Esophagus squamous epithelium (tissue), 5 donors: Measurements from ENCODE around the gene THSD7A. TPM values are rescaled to one million over a fixed set of nuclear protein-coding genes. Genes with fewer than 3 reads are reported as not detected.

Experiments
- DNase-seq: peaks from one replicate; lab custom pipeline; 2025; lab: John Stamatoyannopoulos, UW
- H3K27ac ChIP-seq, 4 donors: fragments of 200-600 bp; sonication (generic); one replicate each; pipeline ENCODE4 v1.5.1; 2016 to 2019; ENCODE audit warnings: mild to moderate bottlenecking in 1 of 4
- H3K27me3 ChIP-seq, 4 donors: fragments of 200-600 bp; sonication (generic); 1 replicate in 3 of 4; 2 replicates in 1 of 4; pipeline versions ENCODE4 v1.5.1 to v1.6.0; 2017 to 2021; ENCODE audit warnings: antibody characterized with exemption in 1 of 4
- H3K36me3 ChIP-seq, 3 donors: fragments of 200-600 bp; sonication (generic); one replicate each; pipeline ENCODE4 v1.5.1; 2016 to 2019
- H3K4me1 ChIP-seq, 3 donors: fragments of 200-600 bp; sonication (generic); one replicate each; pipeline ENCODE4 v1.5.1; 2017 to 2019
- H3K4me3 ChIP-seq, 4 donors: fragments of 200-600 bp; sonication (generic); 1 replicate in 3 of 4; 2 replicates in 1 of 4; pipeline ENCODE4 v1.5.1; 2016 to 2019; ENCODE audit warnings: mild to moderate bottlenecking in 2 of 4, moderate library complexity in 1 of 4
- H3K9me3 ChIP-seq, 3 donors: fragments of 200-600 bp; sonication (generic); one replicate each; pipeline ENCODE4 v1.5.1; 2016 to 2019
- POLR2A ChIP-seq, 4 donors: fragments of 450-650 bp; IDR thresholded peaks; one replicate each; pipeline ENCODE4 v1.6.1; 2017; ENCODE audit warnings: antibody characterized with exemption in 4 of 4, mild to moderate bottlenecking in 4 of 4, moderate library complexity in 3 of 4
- WGBS, 2 donors: methylation state at CpG; one replicate each; pipeline ENCODE4 v1.1.5; 2018; 5-methylcytosine and 5-hydroxymethylcytosine counted together
- intact Hi-C: fragments of 100-400 bp; cut with DNase I; formaldehyde crosslinking; loops from one replicate; pipeline ENCODE4 v1.15.0; 2022
- total RNA-seq, 4 donors: library from RNA; depleted of rRNA; stranded (reverse); fragments of >200 nt; gene quantifications; one replicate each; pipeline ENCODE4 v1.1.0, GENCODE V29; 2016
- TF ChIP-seq, protein P1 (sequence below), 6 experiments: fragments of 450-650 bp in 4 of 6; fragments of 200-600 bp in 2 of 6; sonication (generic) in 2 of 6; IDR thresholded peaks; one replicate each; pipeline ENCODE4 v1.5.1; 2016 to 2019; ENCODE audit warnings: antibody characterized with exemption in 6 of 6, mild to moderate bottlenecking in 4 of 6, moderate library complexity in 4 of 6
- donor health status: DM: yes; HTN: yes; CAD: no.

THSD7A gene
- total RNA-seq, 4 donors from 2014 or later: 0.57 to 2.5 (median 1.4) TPM; not detected in 1

DNA sequence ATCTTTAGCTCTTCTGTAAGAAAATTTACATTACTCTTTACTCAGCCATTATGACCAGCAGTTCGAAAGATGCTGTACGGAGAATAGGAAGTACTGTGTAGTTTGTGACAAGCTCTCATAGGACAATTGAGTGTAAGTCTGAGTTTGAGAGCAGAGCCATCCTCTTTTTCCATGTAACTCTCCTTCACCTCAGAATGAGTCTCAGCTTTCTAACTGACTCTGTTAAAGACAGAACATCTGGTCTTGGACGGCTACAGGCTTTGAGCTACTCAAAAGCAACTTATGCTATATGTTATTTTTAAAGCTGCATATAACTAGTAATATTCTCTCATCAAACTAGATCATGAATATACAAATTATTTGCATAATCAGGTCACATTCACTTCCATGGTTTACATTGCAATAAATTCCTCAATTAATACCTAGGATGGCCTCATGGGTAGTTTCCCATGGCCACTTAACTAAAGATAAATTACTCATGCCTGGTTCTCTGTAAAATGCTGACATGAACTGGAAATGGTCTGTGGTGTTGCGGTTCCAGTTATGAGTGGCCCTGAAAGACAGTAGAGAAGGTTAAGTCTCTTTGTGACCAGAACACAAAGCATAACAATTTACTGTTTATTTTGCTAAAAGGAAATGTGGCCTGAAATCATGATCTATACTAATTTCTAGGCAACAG is 499.7 kb downstream of the THSD7A start:
- no peaks in the 10 kb centered on the region for H3K4me1 ChIP-seq
- no peaks in the 10 kb centered on the region for H3K27me3 ChIP-seq
- WGBS, 2 donors: 85 to 88% methylated on average over 4 of the region's 4 CpGs
- H3K4me3 ChIP-seq: no peak overlapping the region
- no peaks in the 10 kb centered on the region for H3K9me3 ChIP-seq
- intact Hi-C loops: no loop called here
- TF ChIP-seq, protein P1, sequence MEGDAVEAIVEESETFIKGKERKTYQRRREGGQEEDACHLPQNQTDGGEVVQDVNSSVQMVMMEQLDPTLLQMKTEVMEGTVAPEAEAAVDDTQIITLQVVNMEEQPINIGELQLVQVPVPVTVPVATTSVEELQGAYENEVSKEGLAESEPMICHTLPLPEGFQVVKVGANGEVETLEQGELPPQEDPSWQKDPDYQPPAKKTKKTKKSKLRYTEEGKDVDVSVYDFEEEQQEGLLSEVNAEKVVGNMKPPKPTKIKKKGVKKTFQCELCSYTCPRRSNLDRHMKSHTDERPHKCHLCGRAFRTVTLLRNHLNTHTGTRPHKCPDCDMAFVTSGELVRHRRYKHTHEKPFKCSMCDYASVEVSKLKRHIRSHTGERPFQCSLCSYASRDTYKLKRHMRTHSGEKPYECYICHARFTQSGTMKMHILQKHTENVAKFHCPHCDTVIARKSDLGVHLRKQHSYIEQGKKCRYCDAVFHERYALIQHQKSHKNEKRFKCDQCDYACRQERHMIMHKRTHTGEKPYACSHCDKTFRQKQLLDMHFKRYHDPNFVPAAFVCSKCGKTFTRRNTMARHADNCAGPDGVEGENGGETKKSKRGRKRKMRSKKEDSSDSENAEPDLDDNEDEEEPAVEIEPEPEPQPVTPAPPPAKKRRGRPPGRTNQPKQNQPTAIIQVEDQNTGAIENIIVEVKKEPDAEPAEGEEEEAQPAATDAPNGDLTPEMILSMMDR (IDR thresholded peaks at IDR 0.05): no peak
- TF ChIP-seq POLR2A (IDR thresholded peaks at IDR 0.05): no peak
- H3K36me3 ChIP-seq: no peaks in the 10 kb centered on the region
- DNase-seq: no peak
- H3K27ac ChIP-seq: no peak overlapping the region

DNA sequence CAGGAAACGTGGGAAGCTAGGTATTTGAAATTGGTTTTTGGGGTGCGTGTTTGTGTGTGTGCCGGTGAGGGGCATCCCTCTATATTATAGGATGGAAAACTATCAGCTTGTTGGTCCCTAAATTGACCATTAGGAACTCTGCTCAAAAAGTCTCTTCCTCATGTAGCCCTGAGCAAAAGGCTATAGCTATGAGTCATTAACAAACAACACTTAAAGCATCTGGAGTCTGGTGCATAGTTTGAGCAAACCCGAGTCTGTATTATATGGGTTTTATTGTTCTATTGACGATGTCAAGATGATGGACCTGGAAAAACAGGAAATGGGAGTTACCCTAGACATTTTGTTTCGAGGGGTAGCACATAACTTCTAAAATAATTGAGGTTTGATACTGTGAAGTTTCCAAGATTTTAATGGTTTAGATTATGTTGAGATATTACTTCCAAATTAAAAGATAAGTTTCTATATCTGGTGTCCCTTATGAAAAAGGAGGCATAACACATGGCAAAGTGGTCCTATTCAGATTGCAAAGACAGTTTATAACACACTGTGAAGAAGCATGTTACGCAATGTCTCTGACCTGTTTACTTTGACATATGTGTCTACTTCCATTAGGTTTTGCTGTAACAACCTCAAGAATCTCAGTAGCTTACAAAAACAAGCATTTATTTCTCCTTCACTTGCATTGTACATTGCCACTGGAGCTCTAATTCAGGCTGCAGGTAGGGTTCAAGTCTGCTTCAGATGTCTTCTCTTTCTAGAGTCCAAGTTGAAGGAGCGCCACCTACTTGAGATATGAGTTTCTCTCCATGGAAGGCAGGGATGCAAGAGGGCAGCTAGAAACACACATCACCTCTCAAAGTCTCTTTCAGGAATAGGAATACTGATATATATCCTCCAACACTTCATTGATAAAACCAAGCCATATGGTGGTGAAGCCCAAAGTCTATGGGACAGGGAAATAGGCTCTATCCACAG is 500.6 kb downstream of the THSD7A start:
- WGBS, 2 donors: 63 to 70% methylated on average over 8 of the region's 8 CpGs
- Histone ChIP-seq H3K4me3 (no peak overlapping the region), H3K27me3 (no peaks in the 10 kb centered on the region), H3K4me1 (no peaks in the 10 kb centered on the region), H3K36me3 (no peaks in the 10 kb centered on the region), H3K9me3 (no peaks in the 10 kb centered on the region), H3K27ac (no peak overlapping the region)
- TF ChIP-seq, protein P1 (IDR thresholded peaks at IDR 0.05): no peak
- TF ChIP-seq POLR2A (IDR thresholded peaks at IDR 0.05): no peak
- intact Hi-C loops: no loop called here
- DNase-seq: no peak

DNA sequence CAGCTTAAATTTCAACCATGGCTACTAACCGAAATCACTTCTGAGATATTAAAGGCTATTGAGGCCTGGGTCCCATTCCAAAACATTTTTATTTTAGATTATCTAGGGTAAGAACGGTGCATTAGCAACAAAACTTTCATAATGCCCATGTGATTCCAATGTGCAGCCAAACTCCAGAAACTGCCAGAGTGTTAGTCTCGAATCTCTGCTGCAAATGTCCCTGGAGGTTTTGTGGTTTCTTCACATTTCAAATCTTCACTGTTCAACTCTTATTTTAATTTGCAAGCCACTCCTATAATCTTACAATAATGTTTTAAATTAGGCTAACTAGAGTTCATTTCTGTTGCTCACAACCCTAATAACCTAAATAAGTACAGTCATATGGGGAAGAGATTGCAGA is 501.3 kb downstream of the THSD7A start:
- H3K36me3 ChIP-seq: no peaks in the 10 kb centered on the region
- H3K4me1 ChIP-seq: no peaks in the 10 kb centered on the region
- 66 to 75% methylated on average over 3 of the region's 3 CpGs for WGBS, 2 donors
- TF ChIP-seq, protein P1 (IDR thresholded peaks at IDR 0.05): no peak
- TF ChIP-seq POLR2A (IDR thresholded peaks at IDR 0.05): no peak
- no peak for DNase-seq
- H3K9me3 ChIP-seq: no peaks in the 10 kb centered on the region
- no peak overlapping the region for H3K4me3 ChIP-seq
- intact Hi-C loops: no loop called here
- H3K27me3 ChIP-seq: no peaks in the 10 kb centered on the region
- H3K27ac ChIP-seq: no peak overlapping the region

DNA sequence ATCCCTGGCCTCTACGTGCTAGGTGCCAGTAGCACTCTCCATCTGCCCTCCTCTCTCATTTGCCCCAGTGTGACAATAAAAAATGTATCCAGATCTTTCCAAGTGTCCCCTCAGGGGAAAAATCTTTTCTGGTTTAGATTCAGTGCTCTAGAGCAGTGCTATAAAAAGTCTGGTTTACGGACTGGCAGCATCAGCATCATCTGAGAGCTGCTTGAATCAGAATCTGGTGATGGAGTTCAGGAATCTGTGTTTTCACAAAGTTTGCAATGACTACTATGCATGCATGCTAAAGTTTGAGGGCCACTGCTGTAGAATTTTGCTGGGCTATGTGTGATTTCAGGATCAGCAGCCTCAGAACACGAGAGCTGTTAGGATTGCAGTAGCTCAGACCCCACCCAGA is 501.8 kb downstream of the THSD7A start:
- Histone ChIP-seq H3K36me3 (no peaks in the 10 kb centered on the region), H3K27me3 (no peaks in the 10 kb centered on the region), H3K9me3 (no peaks in the 10 kb centered on the region), H3K27ac (no peak overlapping the region), H3K4me1 (no peaks in the 10 kb centered on the region), H3K4me3 (no peak overlapping the region)
- intact Hi-C loops: no loop called here
- TF ChIP-seq, protein P1 (IDR thresholded peaks at IDR 0.05): no peak
- TF ChIP-seq POLR2A (IDR thresholded peaks at IDR 0.05): no peak
- DNase-seq: no peak
- 79 to 83% methylated on average over 2 of the region's 3 CpGs for WGBS, 2 donors

DNA sequence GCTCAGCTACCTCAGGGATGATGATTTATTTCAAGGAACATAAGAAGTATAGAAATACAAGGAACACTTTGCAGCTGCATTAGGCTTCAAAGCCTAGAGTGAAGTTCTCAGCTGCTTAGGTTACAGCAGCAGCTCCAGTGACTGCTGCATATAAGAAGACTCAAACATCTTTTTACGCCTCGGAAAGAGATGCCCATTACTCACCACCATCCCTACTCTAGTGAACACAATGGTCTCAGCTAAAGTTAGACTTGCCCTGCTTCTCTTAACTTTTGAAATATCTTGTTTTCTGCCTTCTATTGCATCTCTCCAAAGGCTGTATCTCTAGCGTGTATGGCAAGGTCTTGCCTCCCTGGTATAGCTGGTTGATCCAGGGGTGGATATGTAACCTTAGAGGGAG is 502.4 kb downstream of the THSD7A start:
- Histone ChIP-seq H3K4me1 (no peaks in the 10 kb centered on the region), H3K27me3 (no peaks in the 10 kb centered on the region), H3K36me3 (no peaks in the 10 kb centered on the region), H3K4me3 (no peak overlapping the region), H3K9me3 (no peaks in the 10 kb centered on the region), H3K27ac (no peak overlapping the region)
- intact Hi-C loops: no loop called here
- DNase-seq: no peak
- TF ChIP-seq, protein P1 (IDR thresholded peaks at IDR 0.05): no peak
- no peak for TF ChIP-seq POLR2A (IDR thresholded peaks at IDR 0.05)
- 86 to 89% methylated on average over 3 of the region's 3 CpGs for WGBS, 2 donors
